Measurements from ENCODE around the gene TMEM238L.

Gene TMEM238L

GRCh38 chr17:10772425-10773380, 31.2 kb downstream of the TMEM238L start:
- peak; percentile 69 to 76 for DNase-seq

- no peak for DNase-seq
Observed at GRCh38 chr17:10771148-10771547, 32.8 kb downstream of the TMEM238L start.

- no peak for DNase-seq
Observed at GRCh38 chr17:10769840-10770239, 34.1 kb downstream of the TMEM238L start.

DNA sequence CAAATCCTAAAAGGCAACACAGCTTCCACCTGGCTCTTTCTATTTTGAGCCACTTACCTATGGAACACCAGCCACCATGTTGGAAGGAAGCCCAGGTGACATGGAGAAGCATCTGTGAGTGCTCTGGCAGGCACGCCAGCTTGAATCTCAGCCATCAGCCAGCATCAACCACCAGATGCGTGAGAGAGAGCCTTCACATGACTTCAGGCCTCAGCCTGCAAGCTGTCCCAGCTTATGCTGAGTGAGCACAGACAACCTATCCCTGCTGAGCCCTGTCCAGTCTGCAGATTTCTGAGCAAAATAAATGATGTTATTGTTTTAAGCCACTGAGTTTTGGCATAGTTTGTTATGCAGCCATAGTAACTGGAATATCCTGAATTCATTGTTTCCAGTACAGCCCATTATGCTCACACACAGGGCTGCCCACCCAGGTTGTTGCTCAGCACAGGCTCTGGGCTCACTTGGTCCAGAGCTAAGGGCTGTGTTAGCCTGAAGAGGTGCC, 35.1 kb downstream of the TMEM238L start:
- no peak for DNase-seq

- DNase-seq = no peak
Observed at GRCh38 chr17:10767232-10767631, 36.7 kb downstream of the TMEM238L start.

DNA sequence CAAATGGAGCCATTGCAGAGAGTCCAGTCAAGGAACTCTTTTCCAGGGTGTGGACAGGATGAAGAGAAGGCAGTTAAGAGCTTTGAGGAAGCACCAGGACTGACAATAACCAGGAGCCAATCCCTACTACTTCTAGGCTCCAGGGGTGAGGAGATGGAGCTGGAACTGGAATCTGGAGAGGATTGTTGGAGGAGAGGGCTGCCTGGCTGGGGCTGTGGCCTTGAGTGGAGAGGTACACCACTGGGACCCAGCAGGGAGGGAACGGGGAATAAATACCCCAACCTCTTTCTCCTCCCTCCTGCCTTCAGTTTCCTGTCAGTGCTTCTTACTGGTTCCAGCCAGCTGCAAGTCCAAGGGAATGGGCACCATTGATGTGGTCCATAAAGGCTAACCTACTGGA, 41.9 kb downstream of the TMEM238L start:
- no peak for DNase-seq

DNA sequence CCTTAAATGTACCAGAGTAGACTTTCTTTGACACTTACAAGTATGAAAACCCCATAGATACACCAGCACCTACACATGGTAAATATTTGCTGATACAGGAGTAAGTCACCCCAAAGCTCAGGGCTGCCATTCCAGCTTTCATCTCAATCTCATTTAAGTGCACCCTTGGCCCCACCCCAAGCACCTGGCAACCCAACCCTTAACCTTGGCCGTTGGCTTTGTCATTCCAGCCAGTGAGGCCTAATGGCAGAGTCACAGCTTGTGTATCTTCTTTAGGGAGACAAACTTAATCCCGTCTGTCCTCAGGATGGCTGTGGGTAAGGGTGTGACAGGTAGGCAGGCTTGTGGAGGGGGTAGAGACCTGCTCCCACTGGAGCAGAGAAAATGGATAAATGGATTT, 42.6 kb downstream of the TMEM238L start:
- DNase-seq = no peak

DNA sequence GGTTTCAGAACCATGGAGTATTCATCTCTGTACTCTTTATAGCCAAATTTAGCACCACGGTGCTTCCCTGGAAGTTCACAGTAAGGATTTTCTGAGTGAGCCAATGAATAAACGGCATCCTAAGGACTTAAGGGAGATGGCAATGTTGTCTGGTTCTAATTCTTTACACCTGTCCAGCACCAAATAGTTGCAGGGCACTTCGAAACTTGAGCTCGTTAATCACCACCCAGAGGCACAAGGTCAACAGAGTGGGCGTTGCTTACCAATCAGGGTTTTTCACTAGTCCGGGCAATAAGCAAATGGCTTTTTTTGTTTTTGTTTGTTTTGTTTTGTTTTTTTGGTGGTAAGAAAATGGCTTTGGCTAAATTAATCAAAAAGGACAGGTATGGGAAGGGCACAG, 45.8 kb downstream of the TMEM238L start:
- DNase-seq = no peak

GRCh38 chr17:10757647-10758046, 46.3 kb downstream of the TMEM238L start:
- DNase-seq = no peak

- DNase-seq = no peak
Observed at GRCh38 chr17:10757067-10757466, 46.8 kb downstream of the TMEM238L start.

DNA sequence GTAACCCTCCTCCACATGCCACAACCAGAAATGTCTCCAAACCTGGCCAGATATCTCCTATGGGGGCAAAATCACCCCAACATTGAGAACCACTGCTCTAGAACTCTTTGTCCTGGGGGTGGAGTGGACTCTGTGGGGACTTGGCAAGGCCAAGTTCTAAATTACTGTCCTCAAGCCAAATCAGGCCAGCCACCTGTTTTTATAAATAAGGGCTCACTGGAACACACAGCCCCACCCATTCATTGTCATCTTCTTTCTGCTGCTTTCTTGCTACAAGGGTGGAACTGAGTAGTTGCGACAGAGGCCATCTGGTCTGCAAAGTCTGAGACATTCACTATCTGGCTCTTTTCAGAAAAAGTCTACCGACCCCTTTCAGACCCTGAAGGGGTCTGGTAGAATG, 47.3 kb downstream of the TMEM238L start:
- no peak for DNase-seq

DNA sequence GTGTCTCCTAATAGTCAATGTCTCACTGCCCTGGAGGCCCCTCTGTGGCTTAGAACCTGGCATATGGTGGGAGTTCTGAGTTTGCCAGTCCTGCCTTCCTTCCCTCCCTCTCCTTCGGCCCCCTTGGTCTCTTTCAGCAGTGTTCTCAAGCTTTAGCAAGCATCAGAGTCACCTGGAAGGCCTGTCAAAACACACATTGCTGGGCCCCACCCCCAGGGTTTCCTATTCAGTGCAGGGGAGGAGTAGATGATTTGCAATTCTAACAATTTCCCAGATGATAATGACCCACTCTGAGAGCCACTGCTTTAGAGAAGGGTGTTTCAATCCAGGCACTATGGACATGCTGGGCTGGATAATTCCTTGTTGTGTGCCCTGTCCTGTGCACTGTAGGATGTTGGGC, 47.7 kb downstream of the TMEM238L start:
- no peak for DNase-seq

GRCh38 chr17:10755592-10756127, 48.2 kb downstream of the TMEM238L start:
- DNase-seq = no peak

DNA sequence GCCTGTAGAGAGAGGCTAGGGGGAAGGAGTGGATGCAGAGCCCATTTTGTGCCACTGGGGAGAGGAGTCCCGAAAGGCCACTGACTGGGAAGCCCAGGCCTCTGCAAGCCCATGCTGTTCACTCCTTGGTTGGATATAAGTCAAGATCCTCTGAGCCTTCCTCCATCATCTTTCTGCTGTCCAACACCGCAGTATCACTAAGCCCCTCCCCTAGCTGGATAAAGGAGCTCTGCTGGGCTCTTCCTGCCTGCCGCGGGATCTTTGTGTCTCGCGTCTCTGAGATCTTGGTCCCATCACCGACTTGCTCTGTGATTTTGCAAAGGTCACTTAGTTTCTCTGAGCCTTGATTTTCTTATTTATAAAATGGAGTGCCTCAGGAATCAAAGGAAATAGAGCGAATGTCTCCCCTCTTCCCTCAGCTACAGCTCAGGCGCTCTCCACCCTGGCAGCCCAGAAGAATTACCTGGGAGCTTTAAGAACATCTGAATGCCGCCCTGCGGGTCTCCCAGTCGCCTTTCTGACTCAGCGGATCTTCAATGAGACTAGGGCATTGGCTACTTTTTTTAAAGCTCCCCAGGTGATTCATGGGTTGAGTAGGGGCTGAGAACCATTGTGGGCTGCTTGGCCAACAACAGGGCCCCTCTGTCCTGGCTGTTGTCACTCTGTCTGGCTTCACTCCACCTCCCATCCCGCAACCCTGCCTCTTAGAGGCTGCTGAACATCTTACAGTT, 48.9 kb downstream of the TMEM238L start:
- DNase-seq = no peak

GRCh38 chr17:10754109-10754508, 49.8 kb downstream of the TMEM238L start:
- DNase-seq = peak; percentile 38 to 42

- DNase-seq = no peak
Observed at GRCh38 chr17:10752696-10753095, 51.2 kb downstream of the TMEM238L start.

GRCh38 chr17:10751563-10751962, 52.3 kb downstream of the TMEM238L start:
- no peak for DNase-seq

DNA sequence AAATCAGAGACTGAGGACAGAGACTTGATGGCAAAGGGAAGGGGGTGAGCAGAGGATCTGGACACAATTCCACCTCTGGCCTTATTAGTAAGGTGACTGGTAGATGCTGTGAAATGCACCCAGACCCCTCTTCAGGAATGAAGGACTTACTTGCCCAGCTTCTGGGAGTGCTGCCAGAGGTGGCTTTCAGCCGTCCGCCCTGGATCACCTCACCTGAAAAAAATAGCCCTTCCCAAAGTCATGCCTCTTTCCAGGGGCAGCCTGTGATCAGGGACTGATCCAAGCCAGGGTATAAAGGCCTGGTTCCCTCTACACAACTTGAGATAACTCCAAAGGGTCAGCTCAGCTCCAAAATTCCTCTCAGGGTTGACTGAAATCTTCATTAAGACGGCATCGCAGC, 53.7 kb downstream of the TMEM238L start:
- no peak for DNase-seq

GRCh38 chr17:10748531-10749181, 55.2 kb downstream of the TMEM238L start:
- DNase-seq = no peak

DNA sequence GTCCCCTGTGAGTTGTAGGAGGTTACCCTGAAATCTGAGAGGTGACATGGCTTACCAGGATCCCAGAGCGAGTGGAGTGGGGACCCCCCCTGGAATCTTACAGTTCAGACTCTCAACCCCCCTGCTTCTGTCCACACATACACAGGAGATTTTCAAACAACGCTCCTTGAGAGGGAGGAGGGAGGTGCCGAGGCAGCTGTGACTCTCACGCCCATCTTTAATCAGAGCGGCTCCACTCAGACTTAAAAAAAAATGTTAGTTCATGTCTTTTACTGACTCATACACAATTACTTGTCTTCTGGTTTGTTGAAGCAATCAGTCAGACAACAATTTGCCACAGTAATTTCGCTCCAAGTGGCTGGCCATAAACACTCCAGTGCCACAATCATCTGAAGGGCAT, 58.7 kb downstream of the TMEM238L start:
- DNase-seq = no peak

All from activated CD4-positive, alpha-beta T cell treated with anti-CD3 and anti-CD28 coated beads, Interleukin-2, amount 50 U/mL, for 48 hours (primary cell).